Keratinocyte (primary cell): ENCODE data around the gene CTAGE9.

Source experiments
- CTCF ChIP-seq, 3 experiments: IDR thresholded peaks in 1 of 3; conservative IDR thresholded peaks in 1 of 3; optimal IDR thresholded peaks in 1 of 3; 2 replicates in 2 of 3; 3 replicates in 1 of 3; pipeline versions ENCODE3 to v1.5.1; 2011; ENCODE audit warnings: low read length in 3 of 3, mild to moderate bottlenecking in 3 of 3, moderate library complexity in 2 of 3, control low read depth in 1 of 3, inconsistent platforms in 1 of 3; ENCODE audit not compliant: insufficient read depth in 2 of 3; ENCODE audit errors: extremely low read depth in 1 of 3
- EZH2 ChIP-seq: IDR thresholded peaks from one replicate; pipeline ENCODE4 v1.6.1; 2012; ENCODE audit warnings: inconsistent platforms, mild to moderate bottlenecking, low read length, moderate library complexity

GRCh38 chr6:131660195-131660594 is 50.6 kb downstream of the CTAGE9 start:
- TF ChIP-seq CTCF (optimal IDR thresholded peaks at IDR 0.05 in 1 of 3, IDR thresholded peaks at IDR 0.05 in 1 of 3, conservative IDR thresholded peaks at IDR 0.05 in 1 of 3; ENCODE audit: extremely low read depth in 1 of 3, insufficient read depth in 2 of 3, low read length in 3 of 3) (no peak), EZH2 (no peak)
